SK-N-MC (cell line): ENCODE measurements around the gene E2F1.

ENCODE experiments used
- EZH2 ChIP-seq: fragments of 200-600 bp; sonication (generic); IDR thresholded peaks from one replicate; pipeline ENCODE4 v1.6.1; 2017; ENCODE audit warnings: antibody characterized with exemption
- FOXP2 ChIP-seq: optimal IDR thresholded peaks from 2 replicates; pipeline ENCODE3; 2011; ENCODE audit warnings: mild to moderate bottlenecking, moderate library complexity; ENCODE audit not compliant: insufficient read depth; ENCODE audit errors: extremely low read length, control extremely low read depth
- POLR2AphosphoS5 ChIP-seq: IDR thresholded peaks from 2 replicates; pipeline ENCODE4 v1.6.1; 2012; ENCODE audit warnings: mild to moderate bottlenecking, low read depth, low read length, borderline replicate concordance

GRCh38 chr20:33668466-33669155 lies 17.6 kb downstream of the E2F1 start:
- TF ChIP-seq EZH2, result no peak
- TF ChIP-seq POLR2AphosphoS5, result no peak
- no peak for TF ChIP-seq FOXP2
